Renal pelvis (tissue), 4 donors: ENCODE results near the gene SCAMP4. TPM values are rescaled to one million over a fixed set of nuclear protein-coding genes. Genes with fewer than 3 reads are reported as not detected.
"Not testable (repeated sequence)": the region's sequence is repeated elsewhere in the genome, so short reads cannot be mapped to it uniquely, and the experiment has no call there.

Source experiments
- DNase-seq: peaks from one replicate; pipeline ENCODE4 v3.0.0-alpha.2; 2013
- polyA plus RNA-seq, 3 donors: library from polyadenylated mRNA; unstranded; fragments of 120-200 nt; gene quantifications; one replicate each; pipeline ENCODE4 v1.2.1, GENCODE V29; 2013; ENCODE audit not compliant: insufficient read length in 3 of 3

SCAMP4 gene
- polyA plus RNA-seq, 3 donors = 77.5 to 101 (median 96.6) TPM

- no peak for DNase-seq
These were observed 41.9 kb upstream of the SCAMP4 start, which contains the start of gene KLF16 for GRCh38 chr19:1863328-1863637. TSS of gene KLF16 (minus strand) at chr19:1863579. CDS start at chr19:1863497, 82 bp downstream.

- peak; percentile 91 for DNase-seq
These were observed 41.3 kb upstream of the SCAMP4 start for GRCh38 chr19:1863638-1864479.

DNA sequence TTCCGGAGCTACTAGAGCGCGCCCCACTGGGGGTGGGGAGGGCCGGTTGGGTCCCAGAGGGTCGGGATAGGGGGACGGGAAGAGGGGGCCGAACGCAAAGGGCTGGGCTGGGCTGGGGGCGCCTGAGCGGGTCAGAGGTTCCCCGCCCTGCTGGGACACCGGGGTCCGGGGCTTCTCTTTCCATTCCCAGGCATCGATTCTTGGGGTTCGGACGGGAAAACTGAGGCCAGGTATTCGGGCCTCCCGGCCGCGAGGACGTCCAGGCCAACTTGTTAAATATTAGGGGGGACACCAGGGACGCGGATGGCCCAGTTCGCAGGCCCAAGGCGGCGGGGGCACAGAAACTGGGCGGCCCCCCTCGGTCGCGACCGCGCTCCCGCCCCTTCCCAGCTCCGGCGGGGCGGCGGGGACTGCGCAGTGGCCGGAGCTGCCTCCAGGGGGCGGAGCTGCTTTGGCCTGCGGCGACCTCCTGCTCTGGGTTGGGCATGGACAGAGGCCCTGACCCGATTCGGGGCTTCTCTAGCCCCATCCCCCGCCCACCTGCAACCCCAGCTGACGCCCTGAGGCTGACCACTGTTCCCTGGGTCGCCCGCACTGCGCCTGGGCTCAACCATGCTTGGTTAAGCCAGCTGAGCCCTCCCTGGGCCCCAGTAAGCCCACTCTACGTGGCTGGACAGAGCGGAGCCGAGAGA lies 40.6 kb upstream of the SCAMP4 start:
- no peak for DNase-seq

- no peak for DNase-seq
These were observed 39.8 kb upstream of the SCAMP4 start for GRCh38 chr19:1865172-1866010.

DNA sequence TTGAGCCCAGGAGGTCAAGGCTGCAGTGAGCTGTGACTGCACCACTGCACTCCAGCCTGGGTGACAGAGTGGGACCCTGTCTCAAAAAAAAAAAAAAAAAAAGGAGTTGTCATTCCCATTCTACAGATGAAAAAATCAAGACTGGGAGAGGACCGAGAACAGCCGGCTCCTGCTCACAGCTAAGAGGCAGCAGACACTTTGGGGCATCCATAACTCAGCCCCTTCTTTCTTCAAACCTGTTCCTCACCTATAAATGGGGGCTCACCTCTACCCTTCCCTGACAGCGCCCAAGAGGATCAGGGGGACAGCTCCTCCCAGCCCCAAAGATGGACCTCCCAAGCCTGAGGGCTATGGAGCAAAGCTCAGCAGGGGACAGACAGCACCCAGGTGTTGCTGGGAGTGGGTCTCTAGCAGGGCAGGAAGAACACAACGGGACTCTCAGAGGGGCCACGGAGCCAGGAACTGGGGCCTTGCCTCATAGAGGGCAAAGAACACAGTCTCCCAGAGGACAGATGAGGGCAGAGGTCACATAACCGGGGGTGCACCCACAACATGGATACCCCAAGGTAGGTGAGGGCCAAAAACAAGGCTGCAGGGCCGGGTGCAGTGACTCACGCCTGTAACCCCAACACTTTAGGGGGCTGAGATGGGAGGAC lies 38.4 kb upstream of the SCAMP4 start:
- no peak for DNase-seq

- no peak for DNase-seq
These were observed 37.9 kb upstream of the SCAMP4 start for GRCh38 chr19:1867349-1867724.

DNA sequence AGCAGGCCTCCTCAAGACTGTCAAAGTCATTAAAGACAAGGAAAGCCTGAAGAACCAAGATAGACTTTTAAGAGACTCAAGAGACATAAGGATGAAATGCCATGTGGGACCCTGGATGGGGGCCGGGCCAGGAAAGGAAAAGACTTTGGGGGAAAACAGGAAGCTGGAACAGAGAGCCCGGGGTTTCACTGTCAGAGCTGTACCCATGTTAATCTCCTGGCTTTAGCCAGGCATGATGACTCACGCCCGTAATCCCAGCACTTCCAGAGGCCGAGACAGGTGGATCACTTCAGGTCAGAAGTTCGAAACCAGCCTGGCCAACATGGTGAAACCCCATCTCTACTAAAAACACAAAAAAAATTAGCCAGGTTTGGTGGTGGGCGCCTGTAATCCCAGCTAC lies 36.2 kb upstream of the SCAMP4 start:
- DNase-seq = no peak

- no peak for DNase-seq
These were observed 34.0 kb upstream of the SCAMP4 start for GRCh38 chr19:1871140-1871597.

DNA sequence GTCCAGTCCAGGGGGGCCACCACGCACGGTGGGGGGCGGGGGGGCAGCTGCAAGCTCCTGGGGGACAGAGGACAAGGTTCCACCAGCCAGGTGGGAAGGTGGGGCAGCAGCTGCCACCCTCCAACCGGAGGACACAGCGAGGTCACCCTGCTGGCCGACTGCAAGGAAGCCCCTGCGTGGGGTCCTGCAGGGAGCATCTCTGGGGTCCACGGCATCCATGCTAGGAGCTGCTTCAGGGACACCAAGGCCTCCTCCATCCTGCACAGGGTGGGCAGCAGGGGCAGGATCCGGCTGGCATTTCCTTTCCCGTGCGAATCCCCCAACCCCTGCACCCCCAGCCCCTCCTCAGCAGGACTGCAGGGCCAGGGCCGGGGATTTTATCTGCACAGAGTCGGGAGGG lies 33.6 kb upstream of the SCAMP4 start:
- DNase-seq = no peak

DNA sequence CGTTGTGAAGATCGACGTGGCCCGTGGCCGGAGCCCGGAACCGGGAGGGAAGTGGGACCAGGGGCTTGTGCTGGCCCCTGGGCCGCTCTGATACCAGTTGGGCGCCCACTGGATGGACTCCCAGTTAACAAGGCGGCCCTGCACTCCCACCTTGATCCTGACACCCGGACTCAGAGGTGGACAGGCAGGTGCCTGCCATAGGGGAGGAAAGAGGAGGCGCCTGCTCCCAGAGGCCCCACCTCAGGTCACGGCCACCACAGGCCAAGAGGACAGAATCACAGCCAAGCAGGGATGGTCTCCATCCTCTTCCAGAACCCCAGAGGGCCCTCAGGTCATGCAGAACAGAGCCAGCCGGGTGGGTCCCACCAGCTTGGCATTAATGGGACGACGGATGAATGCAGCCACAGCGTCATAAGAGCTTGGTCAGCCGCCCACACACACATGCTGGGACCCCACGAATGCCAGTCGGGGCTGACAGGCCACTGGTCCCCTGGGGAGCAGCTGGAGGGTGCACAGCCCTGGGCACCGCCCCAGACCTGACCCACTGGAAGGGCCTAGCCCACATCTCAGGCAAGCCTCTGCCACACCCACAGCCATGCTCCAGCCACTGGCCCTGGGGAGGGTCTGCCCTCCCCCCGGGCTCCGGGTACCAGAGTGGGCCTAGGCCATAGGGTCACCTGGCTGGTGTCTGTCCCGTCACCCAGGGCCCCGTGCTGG lies 32.2 kb upstream of the SCAMP4 start:
- no peak for DNase-seq

- no peak for DNase-seq
These were observed 31.4 kb upstream of the SCAMP4 start for GRCh38 chr19:1873524-1874473.

- no peak for DNase-seq
These were observed 30.5 kb upstream of the SCAMP4 start for GRCh38 chr19:1874554-1875185.

DNA sequence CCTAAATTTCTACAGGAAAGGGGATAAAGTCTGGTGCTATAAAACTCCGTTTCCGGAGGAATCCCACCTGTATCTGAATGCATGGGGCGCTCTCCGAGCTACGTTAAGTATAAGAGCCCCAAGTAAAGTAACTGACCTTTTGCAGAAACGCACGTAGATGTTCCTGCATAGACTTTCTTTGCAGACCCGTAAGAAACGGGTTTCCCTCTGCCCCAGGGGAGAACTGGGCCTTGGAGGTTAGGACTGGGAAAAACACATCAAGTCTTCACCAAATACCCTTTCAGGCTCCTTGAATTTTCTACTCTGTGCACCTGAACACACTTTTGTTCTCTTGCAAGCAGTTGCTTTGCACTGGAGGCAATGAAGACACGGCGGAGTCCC lies 29.9 kb upstream of the SCAMP4 start:
- DNase-seq = not testable (repeated sequence)

GRCh38 chr19:1875646-1876495 lies 29.3 kb upstream of the SCAMP4 start:
- peak; percentile 91 for DNase-seq

GRCh38 chr19:1876496-1877279 lies 28.5 kb upstream of the SCAMP4 start:
- DNase-seq = not testable (repeated sequence)

DNA sequence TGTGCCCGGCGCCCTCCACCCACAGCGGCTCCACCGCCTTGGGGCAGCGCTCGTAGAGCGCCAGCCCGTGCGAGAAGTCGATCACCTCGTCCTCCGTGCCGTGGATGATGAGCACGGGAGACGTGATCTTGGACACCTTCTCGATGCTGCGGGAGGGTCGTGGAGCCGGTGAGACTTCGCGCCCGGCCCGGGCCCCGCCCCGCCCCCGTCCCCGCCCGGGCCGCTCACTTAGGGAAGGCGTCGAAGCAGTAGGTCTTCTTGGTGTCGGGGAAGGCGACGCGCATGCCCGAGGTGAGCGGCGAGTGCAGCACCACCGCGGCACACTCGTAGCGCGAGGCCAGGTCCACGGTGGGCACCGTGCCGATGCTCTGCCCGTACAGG lies 27.9 kb upstream of the SCAMP4 start:
- DNase-seq = not testable (repeated sequence)

- DNase-seq = not testable (repeated sequence)
These were observed 26.6 kb upstream of the SCAMP4 start for GRCh38 chr19:1878583-1878982.

GRCh38 chr19:1879982-1880381 lies 25.2 kb upstream of the SCAMP4 start:
- DNase-seq = not testable (repeated sequence)
